ENCODE measurements around the gene IFNL3. TPM values are rescaled to one million over a fixed set of nuclear protein-coding genes. Genes with fewer than 3 reads are reported as not detected.
"Not testable (repeated sequence)": the region's sequence is repeated elsewhere in the genome, so short reads cannot be mapped to it uniquely, and the experiment has no call there.

IFNL3 gene
- total RNA-seq, 1 experiment from 2014 or later, result not detected

DNA sequence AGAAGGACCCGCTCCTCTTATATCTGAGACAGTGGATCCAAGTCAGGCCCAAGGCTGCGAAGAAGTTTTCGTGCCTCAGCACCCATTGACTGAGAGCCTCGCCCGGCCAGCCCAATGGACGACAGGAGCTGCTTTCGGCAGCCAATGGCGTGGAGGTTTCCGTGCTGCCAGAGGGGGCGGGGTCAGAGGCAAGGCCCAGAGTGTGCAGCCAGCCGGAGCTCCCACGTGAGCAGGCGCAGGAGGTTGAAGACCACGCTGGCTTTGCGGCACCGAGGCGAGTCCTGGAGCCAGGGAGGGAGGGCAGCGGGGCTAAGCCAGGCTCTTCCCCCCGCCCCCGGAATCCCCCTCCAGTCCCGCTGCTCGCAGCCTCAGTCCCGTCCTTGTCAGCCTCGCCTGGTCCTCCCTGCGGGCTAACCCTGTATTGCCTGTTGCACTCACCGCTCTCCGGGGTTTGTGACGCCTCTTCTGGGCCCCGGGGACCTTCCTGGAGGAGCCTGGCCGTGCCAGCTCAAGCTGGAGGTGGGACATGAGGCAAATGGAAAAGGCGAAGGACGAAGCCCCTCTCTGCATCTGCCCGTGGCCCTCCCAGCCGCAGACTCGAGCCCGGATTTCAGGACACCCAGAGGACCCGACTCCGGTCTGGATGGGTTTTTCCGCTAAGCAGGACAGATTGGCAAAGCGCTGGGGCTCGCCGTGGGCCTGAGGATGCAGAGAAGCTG is 2.3 kb upstream of the IFNL3 start:
- ChIA-PET POLR2A (ENCODE audit: low non-redundant PET) (no interaction called here), CTCF (no interaction called here)
- intact Hi-C loops (cut with micrococcal nuclease; ENCODE audit: unreplicated experiment), result no loop called here
- no peak overlapping the region for H3K4me3 ChIP-seq (ENCODE audit: low read depth, low read length, poor library complexity, severe bottlenecking)
- peaks cover 40% of the 10 kb centered on the region for H3K27me3 ChIP-seq (replicated peaks; ENCODE audit: insufficient read depth, low read depth, low read length, poor library complexity)
- no peaks in the 10 kb centered on the region for H3K4me1 ChIP-seq (ENCODE audit: insufficient read depth, low read length, poor library complexity, severe bottlenecking)
- H3K9me3 ChIP-seq (ENCODE audit: low read depth, low read length, poor library complexity, severe bottlenecking), result no peaks in the 10 kb centered on the region
- H3K36me3 ChIP-seq (ENCODE audit: insufficient read depth, low read length, poor library complexity, severe bottlenecking), result no peaks in the 10 kb centered on the region
- BruUV-seq (replicated peaks), result no TSS peak
- TF ChIP-seq CTCF (conservative IDR thresholded peaks at IDR 0.05; ENCODE audit: low read depth, low read length) (no peak), EZH2 (IDR thresholded peaks at IDR 0.05; ENCODE audit: borderline replicate concordance, low read depth, low read length, poor library complexity, severe bottlenecking) (no peak)
- DNase-seq (ENCODE audit: low spot score), result peak; percentile 45
- H3K27ac ChIP-seq (ENCODE audit: low read depth, low read length, poor library complexity, severe bottlenecking), result no peak overlapping the region

GRCh38 chr19:39245166-39245565 is 360 bp upstream of the IFNL3 start:
- CTCF ChIA-PET, result interaction anchor here (0.6 kb wide), 1 partner anchor 162 kb away, joined by 6 read pairs; no protein-coding TSS in a partner anchor
- H3K27ac ChIP-seq (ENCODE audit: low read depth, low read length, poor library complexity, severe bottlenecking); H3K9me3 ChIP-seq (ENCODE audit: low read depth, low read length, poor library complexity, severe bottlenecking); intact Hi-C loops (cut with micrococcal nuclease; ENCODE audit: unreplicated experiment); DNase-seq (ENCODE audit: low spot score); H3K4me3 ChIP-seq (ENCODE audit: low read depth, low read length, poor library complexity, severe bottlenecking); H3K36me3 ChIP-seq (ENCODE audit: insufficient read depth, low read length, poor library complexity, severe bottlenecking); POLR2A ChIA-PET (ENCODE audit: low non-redundant PET); BruUV-seq (replicated peaks); H3K4me1 ChIP-seq (ENCODE audit: insufficient read depth, low read length, poor library complexity, severe bottlenecking): not testable (repeated sequence)
- peaks cover 33% of the 10 kb centered on the region for H3K27me3 ChIP-seq (replicated peaks; ENCODE audit: insufficient read depth, low read depth, low read length, poor library complexity)

GRCh38 chr19:39243741-39244140 is 1.1 kb downstream of the IFNL3 start:
- not testable (repeated sequence) for BruUV-seq (replicated peaks)

DNA sequence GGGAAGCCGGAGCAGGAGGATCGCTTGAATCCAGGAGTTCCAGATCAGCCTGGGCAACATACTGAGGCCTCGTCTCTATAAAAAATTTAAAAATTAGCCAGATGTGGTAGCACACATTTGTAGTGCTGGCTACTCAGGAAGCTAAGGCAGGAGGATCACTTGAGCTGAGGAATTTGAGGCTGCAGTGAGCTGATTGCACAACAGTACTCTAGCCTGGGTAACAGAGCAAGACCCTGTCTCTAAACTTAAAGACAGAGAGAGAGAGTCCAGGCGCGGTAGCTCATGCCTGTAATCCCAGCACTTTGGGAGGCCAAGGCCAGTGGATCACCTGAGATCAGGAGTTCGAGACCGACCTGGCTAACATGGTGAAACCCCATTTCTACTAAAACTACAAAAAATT is 4.4 kb downstream of the IFNL3 start:
- Histone ChIP-seq H3K4me3 (ENCODE audit: low read depth, low read length, poor library complexity, severe bottlenecking) (no peak overlapping the region), H3K27ac (ENCODE audit: low read depth, low read length, poor library complexity, severe bottlenecking) (no peak overlapping the region), H3K36me3 (ENCODE audit: insufficient read depth, low read length, poor library complexity, severe bottlenecking) (no peaks in the 10 kb centered on the region), H3K9me3 (ENCODE audit: low read depth, low read length, poor library complexity, severe bottlenecking) (no peaks in the 10 kb centered on the region), H3K27me3 (replicated peaks; ENCODE audit: insufficient read depth, low read depth, low read length, poor library complexity) (no peaks in the 10 kb centered on the region), H3K4me1 (ENCODE audit: insufficient read depth, low read length, poor library complexity, severe bottlenecking) (no peaks in the 10 kb centered on the region)
- TF ChIP-seq EZH2 (IDR thresholded peaks at IDR 0.05; ENCODE audit: borderline replicate concordance, low read depth, low read length, poor library complexity, severe bottlenecking) (no peak), CTCF (conservative IDR thresholded peaks at IDR 0.05; ENCODE audit: low read depth, low read length) (no peak)
- DNase-seq (ENCODE audit: low spot score), result no peak
- no TSS peak for BruUV-seq (replicated peaks)
- intact Hi-C loops (cut with micrococcal nuclease; ENCODE audit: unreplicated experiment), result no loop called here
- ChIA-PET POLR2A (ENCODE audit: low non-redundant PET) (no interaction called here), CTCF (no interaction called here)

More at GRCh38 chr19:39243741-39244140, 1.1 kb downstream of the IFNL3 start:
- H3K9me3 ChIP-seq (ENCODE audit: low read depth, low read length, poor library complexity, severe bottlenecking); H3K27ac ChIP-seq (ENCODE audit: low read depth, low read length, poor library complexity, severe bottlenecking); CTCF ChIA-PET; intact Hi-C loops (cut with micrococcal nuclease; ENCODE audit: unreplicated experiment); H3K4me3 ChIP-seq (ENCODE audit: low read depth, low read length, poor library complexity, severe bottlenecking); H3K4me1 ChIP-seq (ENCODE audit: insufficient read depth, low read length, poor library complexity, severe bottlenecking); POLR2A ChIA-PET (ENCODE audit: low non-redundant PET); DNase-seq (ENCODE audit: low spot score); H3K36me3 ChIP-seq (ENCODE audit: insufficient read depth, low read length, poor library complexity, severe bottlenecking): not testable (repeated sequence)
- peaks cover 20% of the 10 kb centered on the region for H3K27me3 ChIP-seq (replicated peaks; ENCODE audit: insufficient read depth, low read depth, low read length, poor library complexity)
